ENCODE results near the gene MTHFD1. TPM values are rescaled to one million over a fixed set of nuclear protein-coding genes. Genes with fewer than 3 reads are reported as not detected.
A peak's percentile ranks its signal among the peaks of the same experiment; 100 is the strongest.

The MTHFD1 gene
- total RNA-seq, 2 donors from 2014 or later, result 165 to 297 TPM

- Mint-ChIP-seq H3K4me3 (peak overlapping the region; percentile 64), H3K27me3 (no peaks in the 10 kb centered on the region), H3K9me3 (peaks cover 3% of the 10 kb centered on the region), H3K4me1 (ENCODE audit: low read depth in 2 of 2) (peaks cover 48 to 49% of the 10 kb centered on the region in 2 donors), H3K27ac (peak overlapping the region; percentile 96 to 97), H3K36me3 (peaks cover 24% of the 10 kb centered on the region)
- ATAC-seq (peak; percentile 94 to 96), DNase-seq (ENCODE audit: low spot score) (peak; percentile 86)
These were observed 57.1 kb downstream of the MTHFD1 start for GRCh38 chr14:64444984-64445845.

GRCh38 chr14:64447876-64448670 is 59.9 kb downstream of the MTHFD1 start:
- H3K4me3 Mint-ChIP-seq, result peak overlapping the region; percentile 48
- DNase-seq (ENCODE audit: low spot score) (no peak), ATAC-seq (peak in 1 of 2 donors; percentile 48)
- no peaks in the 10 kb centered on the region for H3K27me3 Mint-ChIP-seq
- H3K9me3 Mint-ChIP-seq, result peaks cover 3% of the 10 kb centered on the region
- H3K27ac Mint-ChIP-seq, result peak overlapping the region; percentile 96 to 97
- peaks cover 46 to 48% of the 10 kb centered on the region in 2 donors for H3K4me1 Mint-ChIP-seq (ENCODE audit: low read depth in 2 of 2)
- peaks cover 18% of the 10 kb centered on the region for H3K36me3 Mint-ChIP-seq

- DNase-seq (ENCODE audit: low spot score), result no peak
- Mint-ChIP-seq H3K4me1 (ENCODE audit: low read depth in 2 of 2) (peaks cover 26 to 28% of the 10 kb centered on the region in 2 donors), H3K27ac (peak overlapping the region in 1 of 2 donors; percentile 31), H3K36me3 (peaks cover 14% of the 10 kb centered on the region), H3K27me3 (no peaks in the 10 kb centered on the region), H3K9me3 (no peaks in the 10 kb centered on the region), H3K4me3 (no peak overlapping the region)
- no peak for ATAC-seq
These were observed 62.1 kb downstream of the MTHFD1 start for GRCh38 chr14:64450255-64450654.

GRCh38 chr14:64454671-64455070 is 66.5 kb downstream of the MTHFD1 start:
- ATAC-seq (no peak), DNase-seq (ENCODE audit: low spot score) (no peak)
- Mint-ChIP-seq H3K27ac (peak overlapping the region in 1 of 2 donors; percentile 19), H3K9me3 (no peaks in the 10 kb centered on the region), H3K36me3 (peaks cover 23% of the 10 kb centered on the region), H3K4me1 (ENCODE audit: low read depth in 2 of 2) (peaks cover 0 to 6% of the 10 kb centered on the region in 2 donors), H3K27me3 (no peaks in the 10 kb centered on the region), H3K4me3 (no peak overlapping the region)

- H3K27ac Mint-ChIP-seq, result no peak overlapping the region
- ATAC-seq, result no peak
- H3K9me3 Mint-ChIP-seq, result no peaks in the 10 kb centered on the region
These were observed 71.4 kb downstream of the MTHFD1 start for GRCh38 chr14:64459405-64460136.

GRCh38 chr14:64461221-64461620 is 73.1 kb downstream of the MTHFD1 start:
- Mint-ChIP-seq H3K27me3 (no peaks in the 10 kb centered on the region), H3K27ac (peak overlapping the region in 1 of 2 donors; percentile 16)

More at GRCh38 chr14:64459405-64460136, 71.4 kb downstream of the MTHFD1 start:
- no peaks in the 10 kb centered on the region for H3K27me3 Mint-ChIP-seq
- H3K4me3 Mint-ChIP-seq, result no peak overlapping the region
- peaks cover 23% of the 10 kb centered on the region for H3K36me3 Mint-ChIP-seq
- no peak for DNase-seq (ENCODE audit: low spot score)
- H3K4me1 Mint-ChIP-seq (ENCODE audit: low read depth in 2 of 2), result peaks cover 9 to 10% of the 10 kb centered on the region in 2 donors

GRCh38 chr14:64463195-64463594 is 75.0 kb downstream of the MTHFD1 start:
- Mint-ChIP-seq H3K27me3 (no peaks in the 10 kb centered on the region), H3K4me1 (ENCODE audit: low read depth in 2 of 2) (peaks cover 29 to 38% of the 10 kb centered on the region in 2 donors), H3K27ac (no peak overlapping the region), H3K9me3 (no peaks in the 10 kb centered on the region), H3K4me3 (no peak overlapping the region), H3K36me3 (peaks cover 15% of the 10 kb centered on the region)
- ATAC-seq (no peak), DNase-seq (ENCODE audit: low spot score) (no peak)

More at GRCh38 chr14:64461221-64461620, 73.1 kb downstream of the MTHFD1 start:
- H3K4me3 Mint-ChIP-seq, result no peak overlapping the region
- peaks cover 19 to 22% of the 10 kb centered on the region in 2 donors for H3K4me1 Mint-ChIP-seq (ENCODE audit: low read depth in 2 of 2)
- H3K36me3 Mint-ChIP-seq, result peaks cover 20% of the 10 kb centered on the region
- DNase-seq (ENCODE audit: low spot score) (no peak), ATAC-seq (no peak)
- no peaks in the 10 kb centered on the region for H3K9me3 Mint-ChIP-seq

GRCh38 chr14:64463873-64464272 is 75.7 kb downstream of the MTHFD1 start:
- Mint-ChIP-seq H3K4me1 (ENCODE audit: low read depth in 2 of 2) (peaks cover 30 to 42% of the 10 kb centered on the region in 2 donors), H3K27me3 (no peaks in the 10 kb centered on the region), H3K4me3 (peak overlapping the region; percentile 89), H3K27ac (peak overlapping the region; percentile 74 to 87), H3K9me3 (no peaks in the 10 kb centered on the region), H3K36me3 (peaks cover 13% of the 10 kb centered on the region)
- DNase-seq (ENCODE audit: low spot score) (no peak), ATAC-seq (no peak)

GRCh38 chr14:64464651-64465050 is 76.5 kb downstream of the MTHFD1 start:
- Mint-ChIP-seq H3K27me3 (no peaks in the 10 kb centered on the region), H3K4me1 (ENCODE audit: low read depth in 2 of 2) (peaks cover 27 to 42% of the 10 kb centered on the region in 2 donors), H3K27ac (peak overlapping the region; percentile 74 to 87), H3K4me3 (peak overlapping the region; percentile 89), H3K36me3 (peaks cover 5% of the 10 kb centered on the region), H3K9me3 (no peaks in the 10 kb centered on the region)
- DNase-seq (ENCODE audit: low spot score) (no peak), ATAC-seq (peak in 1 of 2 donors; percentile 2)

GRCh38 chr14:64465191-64465822 is 77.2 kb downstream of the MTHFD1 start, which contains the start of gene AKAP5:
AKAP5 (plus strand) TSS chr14:64465499; CDS start chr14:64468395, 2,896 bp downstream.
- Mint-ChIP-seq H3K27ac (peak within 1 kb of the TSS; percentile 74 to 91), H3K36me3 (peaks cover 5% of the 10 kb centered on the region), H3K4me3 (peak within 1 kb of the TSS; percentile 92), H3K4me1 (ENCODE audit: low read depth in 2 of 2) (peaks cover 24 to 42% of the 10 kb centered on the region in 2 donors), H3K9me3 (no peaks in the 10 kb centered on the region), H3K27me3 (no peaks in the 10 kb centered on the region)
- DNase-seq (ENCODE audit: low spot score) (peak; percentile 83), ATAC-seq (peak; percentile 88 to 91)

GRCh38 chr14:64465831-64466554 is 77.8 kb downstream of the MTHFD1 start:
- DNase-seq (ENCODE audit: low spot score) (no peak), ATAC-seq (no peak)
- Mint-ChIP-seq H3K4me3 (peak overlapping the region; percentile 92), H3K36me3 (peaks cover 3% of the 10 kb centered on the region), H3K27ac (peak overlapping the region; percentile 67 to 91), H3K4me1 (ENCODE audit: low read depth in 2 of 2) (peaks cover 23 to 41% of the 10 kb centered on the region in 2 donors), H3K27me3 (no peaks in the 10 kb centered on the region), H3K9me3 (no peaks in the 10 kb centered on the region)

- Mint-ChIP-seq H3K4me3 (peak overlapping the region; percentile 26), H3K4me1 (ENCODE audit: low read depth in 2 of 2) (peaks cover 22 to 39% of the 10 kb centered on the region in 2 donors), H3K36me3 (no peaks in the 10 kb centered on the region), H3K9me3 (no peaks in the 10 kb centered on the region), H3K27me3 (no peaks in the 10 kb centered on the region), H3K27ac (peak overlapping the region; percentile 5 to 11)
- DNase-seq (ENCODE audit: low spot score) (no peak), ATAC-seq (peak; percentile 66 to 67)
These were observed 78.9 kb downstream of the MTHFD1 start for GRCh38 chr14:64467101-64467500.

All from natural killer cell treated with Interleukin-12 subunit alpha and Interleukin-12 subunit beta and Interleukin-15 and Interleukin-18, amount 100 ng/mL, for 72 hours (primary cell).